Non-pigmented ciliary epithelial cell (primary cell): Measurements from ENCODE around the gene TUBGCP6.

Source experiments
- DNase-seq: peaks from one replicate; pipeline ENCODE4 v3.0.0-alpha.2; 2010; ENCODE audit warnings: low read depth

TUBGCP6 gene

GRCh38 chr22:50250555-50251476, 6.0 kb upstream of the TUBGCP6 start, which contains the start of gene HDAC10:
Gene HDAC10, minus strand, starts transcription at chr22:50251265. Its CDS starts 233 bp downstream, at chr22:50251032.
- DNase-seq = no peak

GRCh38 chr22:50250249-50250554, 5.4 kb upstream of the TUBGCP6 start:
- DNase-seq = no peak

- no peak for DNase-seq
Observed at GRCh38 chr22:50249341-50250248, 4.8 kb upstream of the TUBGCP6 start.

GRCh38 chr22:50248196-50249081, 3.6 kb upstream of the TUBGCP6 start:
- no peak for DNase-seq

GRCh38 chr22:50247748-50248147, 2.9 kb upstream of the TUBGCP6 start:
- peak; percentile 32 for DNase-seq

- DNase-seq = no peak
Observed at GRCh38 chr22:50246242-50247175, 1.7 kb upstream of the TUBGCP6 start.

GRCh38 chr22:50245214-50246072, 620 bp upstream of the TUBGCP6 start:
- no peak for DNase-seq

GRCh38 chr22:50243685-50244419, 971 bp downstream of the TUBGCP6 start:
- DNase-seq = no peak

- DNase-seq = no peak
Observed at GRCh38 chr22:50242406-50242949, 2.3 kb downstream of the TUBGCP6 start.

- DNase-seq = no peak
Observed at GRCh38 chr22:50238755-50239154, 6.1 kb downstream of the TUBGCP6 start.

GRCh38 chr22:50236731-50237409, 8.0 kb downstream of the TUBGCP6 start:
- no peak for DNase-seq

GRCh38 chr22:50233223-50233622, 11.6 kb downstream of the TUBGCP6 start:
- no peak for DNase-seq

GRCh38 chr22:50232481-50233151, 12.2 kb downstream of the TUBGCP6 start:
- no peak for DNase-seq

- no peak for DNase-seq
Observed at GRCh38 chr22:50229370-50229769, 15.5 kb downstream of the TUBGCP6 start.

- no peak for DNase-seq
Observed at GRCh38 chr22:50228366-50228765, 16.5 kb downstream of the TUBGCP6 start.

GRCh38 chr22:50227579-50228215, 17.1 kb downstream of the TUBGCP6 start:
- no peak for DNase-seq

GRCh38 chr22:50226875-50227165, 18.0 kb downstream of the TUBGCP6 start:
- DNase-seq = no peak
